ENCODE measurements around the gene TAF11L11. TPM values are rescaled to one million over a fixed set of nuclear protein-coding genes. Genes with fewer than 3 reads are reported as not detected.
"Not testable (repeated sequence)": the region's sequence is repeated elsewhere in the genome, so short reads cannot be mapped to it uniquely, and the experiment has no call there.

Gene TAF11L11
- not detected in 2 replicates for total RNA-seq

DNA sequence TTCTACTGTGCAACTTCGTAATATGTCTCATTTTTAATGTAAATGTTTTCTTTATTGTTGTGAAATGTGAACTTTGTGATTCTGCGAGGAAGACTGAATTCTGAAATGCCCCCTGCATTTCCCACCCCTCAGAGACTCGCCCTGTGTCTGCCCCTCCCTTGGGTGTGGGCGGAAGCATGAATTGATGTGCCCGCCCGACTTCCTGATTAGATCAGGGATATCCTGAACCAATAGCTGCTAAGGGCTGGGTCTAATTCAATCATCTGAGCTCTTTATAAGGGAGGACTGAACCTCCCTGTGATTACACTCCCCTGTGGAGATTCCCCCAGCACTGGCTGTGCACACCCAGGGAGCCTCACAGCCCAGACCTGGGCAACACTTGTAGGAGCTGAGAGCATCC lies at the start of gene TAF11L11:
Gene TAF11L11, plus strand, starts transcription at position 304 of the 400 bp plus-strand sequence.
- ATAC-seq (ENCODE audit: low read depth); H3K9me3 Mint-ChIP-seq; CTCF ChIA-PET; H3K27me3 Mint-ChIP-seq; DNase-seq; H3K27ac Mint-ChIP-seq; H3K4me3 Mint-ChIP-seq; intact Hi-C loops (cut with micrococcal nuclease); POLR2A ChIA-PET; H3K36me3 Mint-ChIP-seq (ENCODE audit: low read depth); H3K4me1 Mint-ChIP-seq: not testable (repeated sequence)

DNA sequence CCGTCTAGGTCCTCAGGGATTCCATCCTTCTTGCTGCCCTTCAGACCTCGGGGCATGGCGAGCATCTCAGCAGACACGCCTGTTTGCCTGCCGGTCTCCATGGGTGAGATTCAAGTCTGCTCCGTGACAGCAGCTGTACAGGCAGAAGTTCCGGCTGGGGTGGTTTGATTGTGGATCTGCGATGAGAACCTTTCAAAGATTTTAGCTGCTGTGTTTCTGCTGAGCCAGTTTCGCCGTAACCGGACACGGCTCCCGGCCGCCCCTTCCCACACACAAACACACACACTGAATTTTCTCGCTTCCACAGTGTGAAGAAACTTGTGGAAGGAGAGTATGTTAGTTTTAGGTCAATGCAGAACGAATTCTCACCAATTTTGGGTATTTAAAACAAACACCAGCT lies 18.3 kb upstream of the TAF11L11 start, which contains the start of gene TAF11L7:
Gene TAF11L7, minus strand, starts transcription at position 101 of the 400 bp plus-strand sequence.
- H3K36me3 Mint-ChIP-seq (ENCODE audit: low read depth); H3K27me3 Mint-ChIP-seq; intact Hi-C loops (cut with micrococcal nuclease); H3K4me1 Mint-ChIP-seq; H3K27ac Mint-ChIP-seq; DNase-seq; ATAC-seq (ENCODE audit: low read depth); POLR2A ChIA-PET; H3K9me3 Mint-ChIP-seq; H3K4me3 Mint-ChIP-seq; CTCF ChIA-PET: not testable (repeated sequence)

DNA sequence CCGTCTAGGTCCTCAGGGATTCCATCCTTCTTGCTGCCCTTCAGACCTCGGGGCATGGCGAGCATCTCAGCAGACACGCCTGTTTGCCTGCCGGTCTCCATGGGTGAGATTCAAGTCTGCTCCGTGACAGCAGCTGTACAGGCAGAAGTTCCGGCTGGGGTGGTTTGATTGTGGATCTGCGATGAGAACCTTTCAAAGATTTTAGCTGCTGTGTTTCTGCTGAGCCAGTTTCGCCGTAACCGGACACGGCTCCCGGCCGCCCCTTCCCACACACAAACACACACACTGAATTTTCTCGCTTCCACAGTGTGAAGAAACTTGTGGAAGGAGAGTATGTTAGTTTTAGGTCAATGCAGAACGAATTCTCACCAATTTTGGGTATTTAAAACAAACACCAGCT lies 13.1 kb upstream of the TAF11L11 start, which contains the start of gene TAF11L8:
Gene TAF11L8, minus strand, starts transcription at position 101 of the 400 bp plus-strand sequence.
- POLR2A ChIA-PET; H3K4me1 Mint-ChIP-seq; H3K27ac Mint-ChIP-seq; DNase-seq; H3K27me3 Mint-ChIP-seq; ATAC-seq (ENCODE audit: low read depth); H3K36me3 Mint-ChIP-seq (ENCODE audit: low read depth); intact Hi-C loops (cut with micrococcal nuclease); H3K4me3 Mint-ChIP-seq; H3K9me3 Mint-ChIP-seq; CTCF ChIA-PET: not testable (repeated sequence)

DNA sequence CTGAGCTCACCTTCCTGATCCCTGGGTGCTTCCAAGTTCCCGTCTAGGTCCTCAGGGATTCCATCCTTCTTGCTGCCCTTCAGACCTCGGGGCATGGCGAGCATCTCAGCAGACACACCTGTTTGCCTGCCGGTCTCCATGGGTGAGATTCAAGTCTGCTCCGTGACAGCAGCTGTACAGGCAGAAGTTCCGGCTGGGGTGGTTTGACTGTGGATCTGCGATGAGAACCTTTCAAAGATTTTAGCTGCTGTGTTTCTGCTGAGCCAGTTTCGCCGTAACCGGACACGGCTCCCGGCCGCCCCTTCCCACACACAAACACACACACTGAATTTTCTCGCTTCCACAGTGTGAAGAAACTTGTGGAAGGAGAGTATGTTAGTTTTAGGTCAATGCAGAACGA lies 9.7 kb upstream of the TAF11L11 start, which contains the start of gene TAF11L9:
Gene TAF11L9, minus strand, starts transcription at position 140 of the 400 bp plus-strand sequence.
- intact Hi-C loops (cut with micrococcal nuclease); POLR2A ChIA-PET; CTCF ChIA-PET; ATAC-seq (ENCODE audit: low read depth); H3K4me1 Mint-ChIP-seq; H3K36me3 Mint-ChIP-seq (ENCODE audit: low read depth); DNase-seq; H3K9me3 Mint-ChIP-seq; H3K27me3 Mint-ChIP-seq; H3K4me3 Mint-ChIP-seq; H3K27ac Mint-ChIP-seq: not testable (repeated sequence)

DNA sequence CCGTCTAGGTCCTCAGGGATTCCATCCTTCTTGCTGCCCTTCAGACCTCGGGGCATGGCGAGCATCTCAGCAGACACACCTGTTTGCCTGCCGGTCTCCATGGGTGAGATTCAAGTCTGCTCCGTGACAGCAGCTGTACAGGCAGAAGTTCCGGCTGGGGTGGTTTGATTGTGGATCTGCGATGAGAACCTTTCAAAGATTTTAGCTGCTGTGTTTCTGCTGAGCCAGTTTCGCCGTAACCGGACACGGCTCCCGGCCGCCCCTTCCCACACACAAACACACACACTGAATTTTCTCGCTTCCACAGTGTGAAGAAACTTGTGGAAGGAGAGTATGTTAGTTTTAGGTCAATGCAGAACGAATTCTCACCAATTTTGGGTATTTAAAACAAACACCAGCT lies 6.3 kb upstream of the TAF11L11 start, which contains the start of gene TAF11L10:
Gene TAF11L10, minus strand, starts transcription at position 101 of the 400 bp plus-strand sequence.
- POLR2A ChIA-PET; H3K27me3 Mint-ChIP-seq; intact Hi-C loops (cut with micrococcal nuclease); H3K4me3 Mint-ChIP-seq; H3K27ac Mint-ChIP-seq; H3K9me3 Mint-ChIP-seq; ATAC-seq (ENCODE audit: low read depth); H3K4me1 Mint-ChIP-seq; CTCF ChIA-PET; H3K36me3 Mint-ChIP-seq (ENCODE audit: low read depth); DNase-seq: not testable (repeated sequence)

DNA sequence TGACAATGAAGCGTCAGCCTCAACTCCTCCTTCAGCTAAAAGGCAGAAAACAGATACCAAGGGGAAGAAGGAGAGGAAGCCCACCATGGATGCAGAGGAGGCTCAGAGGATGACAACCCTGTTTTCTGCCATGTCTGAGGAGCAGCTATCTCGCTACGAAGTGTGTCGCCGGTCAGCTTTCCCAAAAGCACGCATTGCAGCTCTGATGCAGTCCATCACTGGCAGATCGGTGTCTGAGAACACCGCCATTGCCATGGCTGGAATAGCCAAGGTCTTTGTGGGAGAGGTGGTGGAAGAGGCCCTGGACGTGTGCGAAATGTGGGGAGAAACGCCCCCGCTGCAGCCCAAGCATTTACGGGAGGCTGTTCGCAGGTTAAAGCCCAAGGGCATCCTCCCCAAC lies 968 bp downstream of the TAF11L11 start:
- ATAC-seq (ENCODE audit: low read depth): no peak
- ChIA-PET POLR2A (no interaction called here), CTCF (no interaction called here)
- TF ChIP-seq, protein P1, sequence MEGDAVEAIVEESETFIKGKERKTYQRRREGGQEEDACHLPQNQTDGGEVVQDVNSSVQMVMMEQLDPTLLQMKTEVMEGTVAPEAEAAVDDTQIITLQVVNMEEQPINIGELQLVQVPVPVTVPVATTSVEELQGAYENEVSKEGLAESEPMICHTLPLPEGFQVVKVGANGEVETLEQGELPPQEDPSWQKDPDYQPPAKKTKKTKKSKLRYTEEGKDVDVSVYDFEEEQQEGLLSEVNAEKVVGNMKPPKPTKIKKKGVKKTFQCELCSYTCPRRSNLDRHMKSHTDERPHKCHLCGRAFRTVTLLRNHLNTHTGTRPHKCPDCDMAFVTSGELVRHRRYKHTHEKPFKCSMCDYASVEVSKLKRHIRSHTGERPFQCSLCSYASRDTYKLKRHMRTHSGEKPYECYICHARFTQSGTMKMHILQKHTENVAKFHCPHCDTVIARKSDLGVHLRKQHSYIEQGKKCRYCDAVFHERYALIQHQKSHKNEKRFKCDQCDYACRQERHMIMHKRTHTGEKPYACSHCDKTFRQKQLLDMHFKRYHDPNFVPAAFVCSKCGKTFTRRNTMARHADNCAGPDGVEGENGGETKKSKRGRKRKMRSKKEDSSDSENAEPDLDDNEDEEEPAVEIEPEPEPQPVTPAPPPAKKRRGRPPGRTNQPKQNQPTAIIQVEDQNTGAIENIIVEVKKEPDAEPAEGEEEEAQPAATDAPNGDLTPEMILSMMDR (IDR thresholded peaks at IDR 0.05): no peak
- Mint-ChIP-seq H3K9me3 (no peaks in the 10 kb centered on the region), H3K27ac (no peak overlapping the region), H3K36me3 (ENCODE audit: low read depth) (no peaks in the 10 kb centered on the region), H3K27me3 (no peaks in the 10 kb centered on the region), H3K4me3 (no peak overlapping the region), H3K4me1 (no peaks in the 10 kb centered on the region)
- DNase-seq: no peak
- intact Hi-C loops (cut with micrococcal nuclease): no loop called here

DNA sequence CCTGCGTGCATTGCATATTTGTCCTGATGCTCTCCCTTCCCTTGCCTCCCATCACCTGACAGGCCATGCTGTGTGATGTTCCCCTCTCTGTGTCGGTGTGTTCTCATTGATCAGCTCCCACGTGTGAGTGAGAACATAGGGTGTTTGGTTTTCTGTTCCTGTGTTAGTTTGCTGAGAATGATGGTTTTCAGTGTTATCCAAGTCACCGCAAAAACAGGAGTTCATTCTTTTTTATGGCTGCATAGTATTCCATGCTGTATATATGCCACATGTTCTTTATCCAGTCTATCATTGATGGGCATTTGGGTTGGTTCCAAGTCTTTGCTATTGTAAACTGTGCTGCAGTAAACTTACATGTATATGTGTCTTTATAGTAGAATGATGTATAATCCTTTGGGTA lies 3.5 kb downstream of the TAF11L11 start:
- POLR2A ChIA-PET; H3K4me3 Mint-ChIP-seq; CTCF ChIA-PET; DNase-seq; intact Hi-C loops (cut with micrococcal nuclease); H3K27ac Mint-ChIP-seq; H3K9me3 Mint-ChIP-seq; H3K4me1 Mint-ChIP-seq; ATAC-seq (ENCODE audit: low read depth); H3K36me3 Mint-ChIP-seq (ENCODE audit: low read depth); H3K27me3 Mint-ChIP-seq: not testable (repeated sequence)

DNA sequence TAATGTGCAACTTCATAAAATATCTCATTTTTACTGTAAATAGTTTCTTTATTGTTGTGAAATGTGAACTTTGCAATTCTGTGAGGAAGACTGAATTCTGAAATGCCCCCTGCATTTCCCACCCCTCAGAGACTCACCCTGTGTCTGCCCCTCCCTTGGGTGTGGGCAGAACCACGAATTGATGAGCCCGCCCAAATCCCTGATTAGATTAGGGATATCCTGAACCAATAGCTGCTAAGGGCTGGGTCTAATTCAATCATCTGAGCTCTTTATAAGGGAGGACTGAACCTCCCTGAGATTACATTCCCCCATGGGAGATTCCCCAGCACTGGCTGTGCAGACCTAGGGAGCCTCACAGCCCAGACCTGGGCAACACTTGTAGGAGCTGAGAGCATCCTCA lies 6.1 kb downstream of the TAF11L11 start, which contains the start of gene TAF11L12:
Gene TAF11L12, plus strand, starts transcription at position 301 of the 400 bp plus-strand sequence.
- CTCF ChIA-PET; POLR2A ChIA-PET; intact Hi-C loops (cut with micrococcal nuclease); H3K27me3 Mint-ChIP-seq; H3K4me3 Mint-ChIP-seq; DNase-seq; ATAC-seq (ENCODE audit: low read depth); H3K9me3 Mint-ChIP-seq; H3K4me1 Mint-ChIP-seq; H3K27ac Mint-ChIP-seq; H3K36me3 Mint-ChIP-seq (ENCODE audit: low read depth): not testable (repeated sequence)

All from activated B cell treated with CpG ODN at 0.5 μM for 24 hours (primary cell).